SK-N-SH (cell line): ENCODE data around the gene TRIM6. TPM values are rescaled to one million over a fixed set of nuclear protein-coding genes. Genes with fewer than 3 reads are reported as not detected.

Experiments
- CTCF ChIA-PET: fragments of 300-600, 350-600 bp; formaldehyde crosslinking; extraction: SDS; loops from one replicate; lab custom pipeline; 2021; lab: Yijun Ruan, JAX
- POLR2A ChIA-PET: fragments of 350-600 bp; sonication (Branson Sonifier 250); formaldehyde crosslinking; extraction: SDS; loops from one replicate; lab custom pipeline; 2020; ENCODE audit warnings: antibody characterized with exemption, inconsistent platforms; lab: Yijun Ruan, JAX
- DNase-seq: peaks from one replicate; pipeline ENCODE4 v3.0.0; 2012
- H2AFZ ChIP-seq: fragments of 200-600 bp; sonication (generic); 2 replicates; pipeline ENCODE4 v1.8.1; 2016; ENCODE audit warnings: antibody characterized with exemption, mild to moderate bottlenecking, low read depth
- H3F3A ChIP-seq: fragments of 200-600 bp; sonication (generic); replicated peaks from 2 replicates; pipeline ENCODE3; 2016; ENCODE audit warnings: antibody characterized with exemption, mild to moderate bottlenecking; ENCODE audit not compliant: insufficient read depth
- H3K27ac ChIP-seq, 2 experiments: fragments of 200-500 bp in 1 of 2; fragments of 200-600 bp in 1 of 2; sonication (Bioruptor generic) in 1 of 2; sonication (generic), shearing (Covaris generic) in 1 of 2; 2 replicates each; pipeline versions ENCODE4 v1.5.1 to v1.6.1; 2014 to 2016; ENCODE audit warnings: low read depth in 2 of 2, inconsistent platforms in 1 of 2, low read length in 1 of 2, mild to moderate bottlenecking in 1 of 2, mixed read lengths in 1 of 2
- H3K27me3 ChIP-seq: fragments of 200-600 bp; sonication (generic), shearing (Covaris generic); 2 replicates; pipeline ENCODE4 v1.6.1; 2016; ENCODE audit warnings: mixed run types; ENCODE audit not compliant: insufficient read depth
- H3K36me3 ChIP-seq, 2 experiments: fragments of 200-500 bp in 1 of 2; fragments of 200-600 bp in 1 of 2; sonication (Bioruptor generic) in 1 of 2; sonication (generic) in 1 of 2; replicated peaks in 1 of 2; 2 replicates each; pipeline versions ENCODE3 to v1.5.1; 2014 to 2016; ENCODE audit warnings: low read length in 1 of 2, mild to moderate bottlenecking in 1 of 2; ENCODE audit not compliant: insufficient read depth in 2 of 2, control insufficient read depth in 1 of 2
- H3K4me1 ChIP-seq, 2 experiments: fragments of 200-500 bp in 1 of 2; fragments of 200-600 bp in 1 of 2; sonication (Bioruptor generic) in 1 of 2; sonication (generic), shearing (Covaris generic) in 1 of 2; 2 replicates each; pipeline versions ENCODE4 v1.5.1 to v1.6.1; 2014 to 2016; ENCODE audit warnings: low read depth in 1 of 2, low read length in 1 of 2, mixed run types in 1 of 2; ENCODE audit not compliant: insufficient read depth in 2 of 2, control insufficient read depth in 1 of 2
- H3K4me2 ChIP-seq: fragments of 200-600 bp; sonication (generic), shearing (Covaris generic); 2 replicates; pipeline ENCODE4 v1.6.1; 2017; ENCODE audit warnings: mixed run types
- H3K4me3 ChIP-seq, 2 experiments: fragments of 200-500 bp in 1 of 2; fragments of 200-600 bp in 1 of 2; sonication (Bioruptor generic) in 1 of 2; sonication (generic), shearing (Covaris generic) in 1 of 2; 2 replicates each; pipeline versions ENCODE4 v1.5.1 to v1.8.1; 2014 to 2016; ENCODE audit warnings: low read depth in 2 of 2, inconsistent platforms in 1 of 2, low read length in 1 of 2, mild to moderate bottlenecking in 1 of 2, mixed read lengths in 1 of 2, moderate library complexity in 1 of 2
- H3K79me2 ChIP-seq: fragments of 200-600 bp; sonication (generic); 2 replicates; pipeline ENCODE4 v1.8.1; 2017; ENCODE audit warnings: mild to moderate bottlenecking; ENCODE audit not compliant: insufficient read depth
- H3K9ac ChIP-seq: fragments of 200-600 bp; sonication (generic); 2 replicates; pipeline ENCODE4 v1.6.1; 2017; ENCODE audit warnings: mixed run types
- H3K9me2 ChIP-seq: fragments of 200-600 bp; sonication (generic); 2 replicates; pipeline ENCODE4 v1.6.1; 2017; ENCODE audit warnings: mixed run types
- H3K9me3 ChIP-seq: fragments of 200-600 bp; sonication (generic); 2 replicates; pipeline ENCODE4 v1.6.1; 2017; ENCODE audit warnings: mixed run types, mild to moderate bottlenecking, moderate library complexity
- H4K20me1 ChIP-seq: fragments of 200-600 bp; sonication (generic); 2 replicates; pipeline ENCODE4 v1.6.1; 2017; ENCODE audit warnings: mild to moderate bottlenecking, mixed run types; ENCODE audit not compliant: insufficient read depth
- CTCF ChIP-seq: fragments of 200-600 bp; sonication (generic); IDR thresholded peaks from 2 replicates; pipeline ENCODE4 v1.6.1; 2017; ENCODE audit warnings: antibody characterized with exemption, mild to moderate bottlenecking, moderate library complexity
- FOSL2 ChIP-seq: IDR thresholded peaks from 2 replicates; pipeline ENCODE4 v1.4.0; 2012; ENCODE audit warnings: low read depth, mild to moderate bottlenecking, moderate library complexity, borderline replicate concordance
- FOXJ3 ChIP-seq: sonication (generic); formaldehyde crosslinking; IDR thresholded peaks from 2 replicates; pipeline ENCODE4 v1.5.1; 2020; ENCODE audit warnings: mild to moderate bottlenecking, missing genetic modification reagents
- JUND ChIP-seq: IDR thresholded peaks from 2 replicates; pipeline ENCODE4 v1.4.0; 2012
- MAX ChIP-seq: IDR thresholded peaks from 2 replicates; pipeline ENCODE4 v1.4.0; 2012; ENCODE audit warnings: low read depth
- MXI1 ChIP-seq: IDR thresholded peaks from 2 replicates; pipeline ENCODE4 v1.6.1; 2012; ENCODE audit warnings: mild to moderate bottlenecking, low read depth, low read length, improper control_type of control experiment
- NFIC ChIP-seq: IDR thresholded peaks from 2 replicates; pipeline ENCODE4 v1.4.0; 2012; ENCODE audit warnings: borderline replicate concordance
- NRF1 ChIP-seq: IDR thresholded peaks from 2 replicates; pipeline ENCODE4 v1.6.1; 2012; ENCODE audit warnings: low read depth, mild to moderate bottlenecking, low read length
- PBX3 ChIP-seq: IDR thresholded peaks from 2 replicates; pipeline ENCODE4; 2012
- REST ChIP-seq: IDR thresholded peaks from 2 replicates; pipeline ENCODE4 v1.6.1; 2012; ENCODE audit warnings: mild to moderate bottlenecking, low read depth, low read length, moderate library complexity
- RFX5 ChIP-seq: IDR thresholded peaks from 2 replicates; pipeline ENCODE4 v1.6.1; 2012; ENCODE audit warnings: mild to moderate bottlenecking, improper control_type of control experiment, low read length
- RXRA ChIP-seq: IDR thresholded peaks from 2 replicates; pipeline ENCODE4 v1.4.0; 2012; ENCODE audit warnings: low read depth, mild to moderate bottlenecking, borderline replicate concordance
- SMC3 ChIP-seq: IDR thresholded peaks from 2 replicates; pipeline ENCODE4 v1.6.1; 2012; ENCODE audit warnings: low read depth, low read length, improper control_type of control experiment
- TAF1 ChIP-seq: IDR thresholded peaks from 2 replicates; pipeline ENCODE4 v1.6.1; 2012; ENCODE audit warnings: low read depth, mild to moderate bottlenecking, low read length, moderate library complexity, borderline replicate concordance
- USF1 ChIP-seq: IDR thresholded peaks from 2 replicates; pipeline ENCODE4 v1.4.0; 2012; ENCODE audit warnings: low read depth, borderline replicate concordance
- USF2 ChIP-seq: fragments of 150-350 bp; IDR thresholded peaks from 2 replicates; pipeline ENCODE4 v1.6.1; 2017; ENCODE audit warnings: antibody characterized with exemption, low read length, low read depth, borderline replicate concordance
- YY1 ChIP-seq: IDR thresholded peaks from 2 replicates; pipeline ENCODE4 v1.4.0; 2012; ENCODE audit warnings: low read depth, mild to moderate bottlenecking
- ZBTB33 ChIP-seq: IDR thresholded peaks from 2 replicates; pipeline ENCODE4 v1.4.0; 2012; ENCODE audit warnings: low read depth, borderline replicate concordance
- polyA plus RNA-seq, 3 experiments: library from polyadenylated mRNA; depleted of rRNA; stranded (reverse); fragments of >200 nt; gene quantifications; 2 replicates each; pipeline ENCODE4 v1.2.3, GENCODE V29; 2012

The TRIM6 gene
- polyA plus RNA-seq, 1 of the 3 experiments (the other 2 are of a cell fraction), result 0.46 TPM

GRCh38 chr11:5621580-5621979 lies 25.1 kb downstream of the TRIM6 start:
- Histone ChIP-seq H4K20me1 (no peaks in the 10 kb centered on the region), H3K4me3 (no peak overlapping the region), H3K27ac (peak overlapping the region in 1 of 2 experiments; percentile 77; a peak in 2 of 4 replicates), H2AFZ (no peak overlapping the region), H3K9me2 (no peaks in the 10 kb centered on the region), H3K27me3 (peaks cover 7% of the 10 kb centered on the region; the same call in 1 of the 2 replicates), H3K79me2 (no peaks in the 10 kb centered on the region)
- TF ChIP-seq USF1 (no peak), FOXJ3 (CRISPR knock-in tag) (no peak), CTCF (no peak), USF2 (no peak), SMC3 (no peak), RFX5 (no peak), ZBTB33 (no peak), MAX (no peak), NFIC (no peak), NRF1 (no peak), REST (no peak), FOSL2 (no peak), MXI1 (no peak), YY1 (no peak), PBX3 (no peak), JUND (no peak), TAF1 (no peak), RXRA (no peak)
- TF ChIP-seq, all 33 proteins: peak for 0
- CTCF ChIA-PET, result no interaction called here
- H3K4me2 ChIP-seq, result peak overlapping the region; percentile 63; the same call in 1 of the 2 replicates
- no peaks in the 10 kb centered on the region for H3K36me3 ChIP-seq
- H3F3A ChIP-seq, result peaks cover 16% of the 10 kb centered on the region
- POLR2A ChIA-PET, result no interaction called here
- no peak for DNase-seq
- no peaks in the 10 kb centered on the region for H3K4me1 ChIP-seq
- H3K9me3 ChIP-seq, result no peaks in the 10 kb centered on the region
- no peak overlapping the region for H3K9ac ChIP-seq
